HUES48 (cell line): ENCODE results near the gene TRUB2.

ENCODE experiments used
- H3K27ac ChIP-seq: one replicate; pipeline ENCODE4 v1.7.0; 2013; ENCODE audit warnings: low read depth, low read length, inconsistent platforms
- H3K27me3 ChIP-seq: 2 replicates; pipeline ENCODE4 v1.6.1; 2013; ENCODE audit warnings: mild to moderate bottlenecking, low read length; ENCODE audit not compliant: control insufficient read depth, insufficient read depth
- H3K36me3 ChIP-seq: 2 replicates; pipeline ENCODE4 v1.6.1; 2013; ENCODE audit warnings: low read length; ENCODE audit not compliant: control insufficient read depth, insufficient read depth
- H3K4me1 ChIP-seq: 2 replicates; pipeline ENCODE4 v1.6.1; 2013; ENCODE audit warnings: mild to moderate bottlenecking, low read length; ENCODE audit not compliant: control insufficient read depth, insufficient read depth
- H3K4me3 ChIP-seq: 2 replicates; pipeline ENCODE4 v1.5.1; 2013; ENCODE audit warnings: mild to moderate bottlenecking, low read depth, low read length
- H3K9ac ChIP-seq: 2 replicates; pipeline ENCODE4 v1.6.1; 2013; ENCODE audit warnings: mild to moderate bottlenecking, low read depth, low read length, moderate library complexity
- H3K9me3 ChIP-seq: 2 replicates; pipeline ENCODE4 v1.6.1; 2013; ENCODE audit warnings: low read length; ENCODE audit not compliant: control insufficient read depth, insufficient read depth

Gene TRUB2, protein sequence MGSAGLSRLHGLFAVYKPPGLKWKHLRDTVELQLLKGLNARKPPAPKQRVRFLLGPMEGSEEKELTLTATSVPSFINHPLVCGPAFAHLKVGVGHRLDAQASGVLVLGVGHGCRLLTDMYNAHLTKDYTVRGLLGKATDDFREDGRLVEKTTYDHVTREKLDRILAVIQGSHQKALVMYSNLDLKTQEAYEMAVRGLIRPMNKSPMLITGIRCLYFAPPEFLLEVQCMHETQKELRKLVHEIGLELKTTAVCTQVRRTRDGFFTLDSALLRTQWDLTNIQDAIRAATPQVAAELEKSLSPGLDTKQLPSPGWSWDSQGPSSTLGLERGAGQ

GRCh38 chr9:128322404-128323211, at the start of gene TRUB2, which contains the start of gene COQ4:
Gene TRUB2 (minus strand): TSS chr9:128322447. CDS start chr9:128322408, 39 bp downstream.
Gene COQ4 (plus strand): TSS chr9:128322839. CDS start chr9:128322859, 20 bp downstream.
- peak within 1 kb of the TSS; percentile 75 for H3K9ac ChIP-seq
- H3K4me1 ChIP-seq = no peaks in the 10 kb centered on the region; the same call in 1 of the 2 replicates
- peaks cover 36% of the 10 kb centered on the region for H3K36me3 ChIP-seq
- H3K4me3 ChIP-seq = peak within 1 kb of the TSS; percentile 83
- H3K9me3 ChIP-seq = no peaks in the 10 kb centered on the region
- peak within 1 kb of the TSS; percentile 81 for H3K27ac ChIP-seq
- H3K27me3 ChIP-seq = no peaks in the 10 kb centered on the region

DNA sequence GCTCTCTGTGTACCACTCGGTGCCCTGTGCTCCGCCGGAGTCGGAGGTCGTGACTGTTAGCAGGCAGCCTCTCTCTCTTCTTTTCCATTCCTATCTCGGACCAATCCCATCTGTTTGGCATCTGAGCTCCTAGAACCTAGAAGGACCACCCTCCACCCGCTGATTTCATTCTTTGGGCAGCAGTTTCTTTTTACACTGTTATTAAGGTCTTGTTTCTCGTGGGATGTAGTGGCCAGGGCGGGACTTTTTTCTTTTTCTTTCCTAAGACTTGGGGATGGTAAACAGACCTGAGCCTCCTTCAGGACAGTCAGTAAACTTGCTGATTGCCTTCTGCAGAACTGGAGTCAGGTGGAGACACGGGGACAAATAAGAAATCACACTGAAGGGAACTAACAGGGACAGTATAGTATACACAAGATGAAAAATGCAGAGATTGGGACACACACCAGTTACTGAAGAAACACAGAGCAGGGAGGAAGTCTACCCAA, 49.4 kb upstream of the TRUB2 start:
- Histone ChIP-seq H3K4me3 (peak overlapping the region; percentile 98), H3K36me3 (peaks cover 4% of the 10 kb centered on the region; the same call in 1 of the 2 replicates), H3K27me3 (peaks cover 24% of the 10 kb centered on the region), H3K9ac (peak overlapping the region; percentile 64), H3K4me1 (peaks cover 4% of the 10 kb centered on the region; the same call in 1 of the 2 replicates), H3K9me3 (no peaks in the 10 kb centered on the region), H3K27ac (peak overlapping the region; percentile 71)

DNA sequence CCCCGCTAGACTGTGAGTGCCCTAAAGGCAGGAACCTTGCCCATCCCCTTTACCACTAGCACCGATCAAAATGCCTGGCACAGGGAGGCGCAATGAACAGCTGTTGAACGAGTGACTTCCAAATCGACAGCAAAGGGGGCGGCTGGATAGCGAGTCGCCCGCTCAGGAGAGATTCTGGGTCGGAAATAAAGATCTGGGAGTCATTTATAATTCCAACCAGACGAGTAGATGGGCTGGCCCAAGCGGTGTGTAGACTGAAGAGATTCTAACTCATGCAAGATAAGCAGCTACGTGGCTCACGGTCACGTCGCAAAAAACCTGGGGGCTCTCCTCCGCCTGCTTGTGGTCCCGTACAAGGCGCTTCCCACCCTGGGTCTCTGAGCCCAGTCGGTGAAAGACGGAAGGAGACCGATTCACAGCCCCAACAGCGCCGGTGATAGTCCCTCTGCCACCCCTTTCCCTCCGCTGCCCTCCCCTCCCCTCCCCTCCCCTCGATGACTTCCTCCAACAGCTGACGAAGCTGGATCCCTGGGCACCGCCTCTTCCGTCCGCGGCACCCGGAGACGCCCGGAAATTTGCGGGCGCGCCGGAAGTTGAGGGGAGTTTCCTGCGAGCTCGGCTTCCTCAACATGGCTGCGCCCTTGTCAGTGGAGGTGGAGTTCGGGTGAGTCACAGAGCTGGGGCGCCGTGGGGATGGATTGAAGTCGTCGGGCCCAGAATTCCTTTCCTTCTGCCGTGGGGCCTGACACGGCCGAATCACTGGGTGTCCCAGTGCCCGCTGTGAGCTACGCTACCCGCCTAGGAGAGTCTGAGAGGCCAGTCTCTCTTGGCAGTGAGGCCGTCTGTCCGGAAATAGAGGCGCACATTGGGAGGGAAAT, 48.7 kb upstream of the TRUB2 start, which contains the start of gene URM1:
URM1 (plus strand) TSS at position 623 of the 878 bp plus-strand sequence; CDS start at position 630, 7 bp downstream.
- Histone ChIP-seq H3K4me1 (peaks cover 4% of the 10 kb centered on the region; the same call in 1 of the 2 replicates), H3K4me3 (peak within 1 kb of the TSS; percentile 98), H3K9me3 (no peaks in the 10 kb centered on the region), H3K9ac (peak within 1 kb of the TSS; percentile 64), H3K27ac (peak within 1 kb of the TSS; percentile 78), H3K27me3 (peaks cover 29% of the 10 kb centered on the region), H3K36me3 (peaks cover 4% of the 10 kb centered on the region; the same call in 1 of the 2 replicates)

GRCh38 chr9:128370367-128370751, 48.1 kb upstream of the TRUB2 start:
- H3K36me3 ChIP-seq = peaks cover 4% of the 10 kb centered on the region; the same call in 1 of the 2 replicates
- 0 out of 2 replicates have a peak overlapping the region, but pooled peaks have one; percentile 46 for H3K9ac ChIP-seq
- H3K4me1 ChIP-seq = peaks cover 9% of the 10 kb centered on the region
- H3K27me3 ChIP-seq = peaks cover 35% of the 10 kb centered on the region
- peak overlapping the region; percentile 78 for H3K27ac ChIP-seq
- peak overlapping the region; percentile 98 for H3K4me3 ChIP-seq
- no peaks in the 10 kb centered on the region for H3K9me3 ChIP-seq

GRCh38 chr9:128369024-128369706, 46.9 kb upstream of the TRUB2 start:
- Histone ChIP-seq H3K27ac (no peak overlapping the region), H3K4me3 (no peak overlapping the region), H3K9ac (no peak overlapping the region), H3K9me3 (no peaks in the 10 kb centered on the region), H3K27me3 (peaks cover 44% of the 10 kb centered on the region), H3K4me1 (peaks cover 16% of the 10 kb centered on the region), H3K36me3 (peaks cover 4% of the 10 kb centered on the region; the same call in 1 of the 2 replicates)

DNA sequence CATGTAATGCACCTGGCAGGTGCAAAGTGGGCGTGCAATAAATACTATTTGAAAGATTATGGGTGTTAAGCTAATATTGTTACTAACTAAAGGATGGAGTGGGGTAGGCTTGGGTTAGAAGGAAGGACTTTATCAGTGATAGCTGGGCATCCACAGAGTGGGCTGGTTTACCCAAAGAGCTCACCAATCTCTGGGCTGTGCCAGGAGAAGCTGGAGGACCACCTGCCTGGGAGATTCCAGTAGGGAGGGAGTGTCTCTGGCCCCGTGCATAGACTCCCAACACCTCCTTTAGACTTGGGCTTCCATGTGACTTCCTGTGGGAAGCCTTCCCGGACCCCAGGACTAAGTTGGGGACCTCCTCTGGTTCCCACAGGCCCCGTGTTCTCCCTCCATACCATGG, 43.3 kb upstream of the TRUB2 start:
- no peaks in the 10 kb centered on the region for H3K9me3 ChIP-seq
- H3K9ac ChIP-seq = no peak overlapping the region
- H3K4me1 ChIP-seq = peaks cover 20% of the 10 kb centered on the region
- H3K27ac ChIP-seq = peak overlapping the region; percentile 72
- H3K4me3 ChIP-seq = peak overlapping the region; percentile 38
- no peaks in the 10 kb centered on the region for H3K36me3 ChIP-seq
- peaks cover 77% of the 10 kb centered on the region for H3K27me3 ChIP-seq

DNA sequence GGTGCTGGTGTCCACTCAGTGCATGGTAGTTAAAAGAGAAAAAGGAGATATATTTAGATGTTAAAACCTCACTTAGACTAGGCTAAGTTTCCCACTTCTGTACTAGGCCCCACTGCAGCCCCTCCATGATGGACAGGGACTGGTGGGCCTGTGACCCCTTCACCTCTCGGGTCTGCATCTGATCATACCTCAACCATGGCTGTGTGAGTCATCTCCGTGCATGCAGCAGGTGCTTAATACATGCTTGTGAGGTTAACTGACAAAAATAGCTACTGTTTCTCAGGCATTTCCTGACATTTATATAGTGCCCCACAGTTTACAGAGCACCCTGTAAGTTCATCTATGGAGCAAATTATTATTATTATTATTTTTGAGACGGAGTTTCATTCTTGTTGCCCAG, 40.5 kb upstream of the TRUB2 start:
- no peak overlapping the region for H3K27ac ChIP-seq
- H3K27me3 ChIP-seq = peaks cover 64% of the 10 kb centered on the region
- H3K4me1 ChIP-seq = peaks cover 20% of the 10 kb centered on the region
- H3K9me3 ChIP-seq = no peaks in the 10 kb centered on the region
- no peak overlapping the region for H3K4me3 ChIP-seq
- H3K36me3 ChIP-seq = peaks cover under 1% of the 10 kb centered on the region; the same call in 1 of the 2 replicates
- H3K9ac ChIP-seq = no peak overlapping the region

DNA sequence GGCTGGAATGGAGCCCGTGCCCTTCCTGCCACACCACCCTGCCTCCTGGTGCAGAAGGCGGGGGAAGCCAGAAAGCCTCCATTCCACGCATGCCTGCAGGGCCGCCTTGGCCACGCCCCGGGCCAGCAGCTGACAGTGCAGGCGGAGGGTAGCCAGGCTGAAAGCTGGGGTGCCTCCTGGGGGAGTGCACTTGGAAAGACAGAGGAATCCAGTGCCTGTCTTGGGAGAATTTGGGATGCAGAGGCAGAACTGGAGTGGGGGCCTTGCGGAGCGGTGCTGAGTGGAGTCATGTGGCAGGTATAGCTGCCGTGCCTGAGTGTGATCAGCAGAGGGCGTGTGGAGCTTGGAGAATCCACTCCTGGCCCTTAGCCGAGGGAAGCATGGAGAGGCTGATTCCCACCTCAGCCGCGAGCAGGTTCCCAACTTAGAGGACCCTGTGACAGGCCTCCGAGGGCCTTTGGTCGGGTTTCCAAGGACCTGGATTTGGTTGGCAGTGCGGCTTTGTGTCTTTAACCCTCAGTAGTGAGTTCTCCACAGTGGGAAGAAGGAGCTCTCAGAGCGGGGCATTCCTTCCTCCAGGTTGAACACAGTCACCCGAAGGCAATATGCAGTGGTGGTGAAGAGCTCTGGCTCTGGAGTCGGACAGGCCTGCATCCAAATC, 39.9 kb upstream of the TRUB2 start:
- no peak overlapping the region for H3K9ac ChIP-seq
- H3K4me1 ChIP-seq = peaks cover 20% of the 10 kb centered on the region

DNA sequence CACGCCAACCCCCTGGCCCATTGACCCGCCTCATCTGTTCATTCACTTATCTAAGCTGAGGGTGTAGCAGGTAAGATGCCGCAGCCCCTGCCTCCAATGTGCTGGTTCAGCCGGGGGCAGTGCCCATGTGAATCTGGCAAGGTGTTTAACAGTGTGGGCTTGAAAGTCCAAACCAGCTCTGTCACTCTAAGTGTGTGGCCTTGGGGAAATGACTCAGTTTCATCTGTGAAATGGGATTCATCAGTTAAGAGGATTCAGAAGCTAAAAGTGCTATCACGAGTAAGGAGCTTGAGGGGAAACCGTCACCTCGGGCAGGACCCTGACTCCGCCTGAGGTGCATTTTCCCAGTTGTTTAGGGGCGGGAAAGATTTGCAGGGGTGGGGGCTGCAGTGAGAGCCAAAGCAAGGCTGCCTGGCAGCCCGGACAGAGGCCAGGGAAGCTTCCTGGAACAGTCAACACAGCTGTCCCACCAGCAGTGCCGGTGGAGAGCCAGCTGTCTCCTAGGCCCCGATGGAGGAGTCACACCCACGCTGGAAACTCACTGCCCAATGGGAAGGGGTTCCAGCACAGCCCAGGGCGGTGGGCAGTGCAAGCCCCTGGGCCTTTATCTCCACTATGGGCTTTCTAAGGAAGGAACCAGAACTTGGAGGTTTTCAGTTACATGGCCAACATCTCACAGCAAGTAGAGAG, 39.2 kb upstream of the TRUB2 start:
- peaks cover 3% of the 10 kb centered on the region; the same call in 1 of the 2 replicates for H3K36me3 ChIP-seq
- H3K9ac ChIP-seq = no peak overlapping the region
- no peaks in the 10 kb centered on the region for H3K9me3 ChIP-seq
- peaks cover 51% of the 10 kb centered on the region for H3K27me3 ChIP-seq
- peaks cover 20% of the 10 kb centered on the region for H3K4me1 ChIP-seq
- no peak overlapping the region for H3K4me3 ChIP-seq
- no peak overlapping the region for H3K27ac ChIP-seq

More for the DNA sequence above, 39.9 kb upstream of the TRUB2 start:
- Histone ChIP-seq H3K27ac (no peak overlapping the region), H3K9me3 (no peaks in the 10 kb centered on the region), H3K27me3 (peaks cover 58% of the 10 kb centered on the region), H3K4me3 (peak overlapping the region; percentile 42; the same call in 1 of the 2 replicates), H3K36me3 (peaks cover 3% of the 10 kb centered on the region; the same call in 1 of the 2 replicates)
